Stimulated activated CD8-positive, alpha-beta memory T cell treated with anti-CD3 and anti-CD28 coated beads, Interleukin-4, amount 100 ng/mL, for 4 hours (primary cell): ENCODE measurements around the gene ZFX.

Experiments used
- DNase-seq, 2 donors: peaks; one replicate each; pipeline ENCODE4 v3.0.0-alpha.2; 2020; ENCODE audit warnings: low read depth in 2 of 2, low spot score in 1 of 2

The ZFX gene

GRCh38 chrX:24235084-24235710 is 85.7 kb downstream of the ZFX start:
- no peak for DNase-seq

- no peak for DNase-seq
These were observed 92.5 kb downstream of the ZFX start for GRCh38 chrX:24241822-24242648.

DNA sequence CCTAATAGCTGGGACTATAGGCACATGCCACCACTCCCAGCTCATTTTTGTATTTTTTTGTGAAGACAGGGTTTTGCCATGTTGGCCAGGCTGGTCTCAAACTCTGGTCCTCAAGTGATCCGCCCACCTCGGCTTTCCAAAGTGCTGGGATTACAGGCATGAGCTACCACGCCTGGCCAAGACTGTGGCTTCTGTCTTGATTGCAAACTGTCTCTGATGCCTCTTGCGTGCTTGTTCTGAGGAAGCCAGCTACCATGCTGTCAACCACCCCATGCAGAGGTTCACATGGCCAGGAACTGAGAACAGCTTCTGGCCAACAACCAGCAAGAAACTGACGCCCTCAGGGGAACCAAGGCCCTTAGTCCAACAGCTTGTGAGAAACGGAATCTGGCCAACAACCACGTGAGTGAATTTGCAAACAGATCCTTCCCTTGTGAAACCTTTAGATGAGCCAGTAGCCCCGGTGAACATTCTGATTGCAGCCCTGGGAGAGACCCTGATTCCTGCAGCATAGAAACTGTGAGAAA is 93.2 kb downstream of the ZFX start:
- no peak for DNase-seq

DNA sequence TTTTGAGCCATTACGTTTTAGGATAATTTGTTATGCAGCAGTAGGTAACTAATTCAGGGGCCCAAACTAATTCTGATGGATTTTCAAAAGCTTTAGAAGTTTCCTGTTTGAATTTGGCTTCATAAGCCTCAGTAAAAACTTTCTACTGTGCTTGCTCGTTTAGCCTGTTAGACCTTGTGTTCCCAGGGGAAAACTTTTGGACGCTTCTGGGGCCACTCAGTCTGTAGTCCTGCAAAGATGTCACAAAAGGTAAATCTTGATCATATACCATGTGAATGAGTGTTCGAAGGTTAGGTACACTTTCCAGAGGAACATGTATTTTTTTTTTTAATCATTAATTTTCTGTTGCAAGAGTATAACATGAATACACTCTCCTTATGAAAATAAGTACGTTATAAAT is 93.7 kb downstream of the ZFX start:
- DNase-seq, result no peak

DNA sequence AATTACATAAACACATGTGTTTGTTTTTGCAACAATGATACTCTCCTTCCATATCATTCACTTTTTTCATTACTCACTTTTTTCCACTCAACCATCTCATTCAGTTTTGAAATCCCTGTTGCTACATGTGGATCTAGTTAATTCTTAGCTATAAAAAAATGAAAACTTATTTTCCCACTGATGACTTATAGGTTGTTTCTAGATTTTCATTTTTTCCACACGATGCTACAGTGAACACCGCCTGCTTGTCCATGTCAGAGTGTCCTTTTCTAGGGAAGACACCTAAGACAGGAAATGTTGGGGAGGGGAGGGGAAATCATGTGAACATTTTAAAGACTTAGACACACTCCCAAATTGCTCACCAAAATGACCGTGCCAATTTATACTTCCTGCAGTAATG is 94.2 kb downstream of the ZFX start:
- DNase-seq, result no peak

DNA sequence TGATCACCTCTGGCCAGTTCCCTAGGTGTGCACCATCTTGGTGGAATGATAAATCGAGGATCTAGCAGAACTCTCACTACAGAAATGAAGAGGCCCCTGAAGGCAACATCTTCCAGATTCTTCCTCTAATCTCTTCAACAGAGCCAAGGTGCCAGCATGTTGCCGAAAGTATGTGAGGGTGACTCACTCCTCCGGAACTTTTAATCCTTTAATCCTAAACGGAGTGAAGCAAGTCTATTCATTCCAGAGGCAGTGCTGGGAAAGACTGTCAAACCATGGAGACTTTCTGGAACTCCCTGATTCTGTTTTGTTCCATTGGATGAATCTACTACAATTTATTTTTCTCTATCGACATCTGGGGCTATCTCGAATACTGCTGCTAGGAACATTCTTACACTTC is 95.7 kb downstream of the ZFX start:
- DNase-seq, result no peak

DNA sequence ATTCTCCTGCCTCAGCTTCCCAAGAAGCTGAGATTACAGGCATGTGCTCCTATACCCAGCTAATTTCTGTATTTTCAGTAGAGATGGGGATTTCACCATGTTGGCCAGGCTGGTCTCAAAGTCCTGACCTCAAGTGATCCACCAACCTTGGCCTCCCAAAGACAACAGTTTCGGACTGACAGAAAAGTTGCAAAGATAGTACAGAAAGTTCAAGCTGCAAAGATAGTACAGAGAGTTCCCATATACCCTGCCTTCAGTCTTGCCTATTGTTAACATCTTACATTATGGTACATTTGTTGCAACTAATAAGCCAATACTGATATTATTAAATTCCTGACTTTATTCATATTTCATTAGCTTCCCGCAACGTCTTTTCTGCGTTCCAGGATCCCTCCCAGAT is 98.5 kb downstream of the ZFX start:
- DNase-seq, result no peak

DNA sequence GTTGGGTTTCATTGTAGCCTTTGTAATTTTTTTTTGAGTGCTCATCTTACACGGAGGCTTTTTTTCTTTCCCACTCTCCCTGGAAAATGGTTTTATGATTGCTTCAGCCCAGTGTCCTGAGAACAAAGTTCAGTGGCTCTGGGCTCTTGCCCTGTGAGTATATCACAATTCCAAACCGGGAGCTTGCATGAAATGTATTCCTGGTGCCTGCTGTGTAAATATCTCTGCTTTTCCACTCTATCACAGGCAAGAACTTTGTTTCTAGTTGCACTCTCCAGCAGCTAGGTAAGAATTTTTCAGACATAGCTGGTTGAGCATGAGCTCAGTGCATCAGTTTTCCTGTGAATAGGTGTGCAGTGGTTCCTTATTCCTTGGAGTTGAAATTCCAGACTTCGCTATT is 103.5 kb downstream of the ZFX start:
- DNase-seq, result no peak

DNA sequence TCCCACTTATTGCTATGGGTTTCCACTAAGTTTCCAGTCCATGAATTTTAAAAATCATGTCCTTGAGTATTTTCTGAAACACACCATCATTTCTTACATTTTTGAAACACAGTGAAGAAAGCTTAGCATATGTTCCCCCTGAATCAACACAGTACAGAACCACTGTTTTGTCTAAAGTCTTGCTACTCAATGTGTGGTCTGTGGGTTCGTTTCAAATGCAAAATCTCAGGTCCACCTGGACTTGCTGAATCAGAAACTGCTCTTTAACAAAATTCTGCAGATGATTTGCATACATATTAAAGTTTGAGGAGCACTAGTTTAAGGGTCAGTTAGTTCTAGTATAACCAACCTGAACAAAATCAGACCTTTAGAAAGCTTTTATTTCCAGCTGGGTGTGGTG is 103.9 kb downstream of the ZFX start:
- DNase-seq, result no peak

GRCh38 chrX:24257011-24257410 is 107.5 kb downstream of the ZFX start:
- no peak for DNase-seq

DNA sequence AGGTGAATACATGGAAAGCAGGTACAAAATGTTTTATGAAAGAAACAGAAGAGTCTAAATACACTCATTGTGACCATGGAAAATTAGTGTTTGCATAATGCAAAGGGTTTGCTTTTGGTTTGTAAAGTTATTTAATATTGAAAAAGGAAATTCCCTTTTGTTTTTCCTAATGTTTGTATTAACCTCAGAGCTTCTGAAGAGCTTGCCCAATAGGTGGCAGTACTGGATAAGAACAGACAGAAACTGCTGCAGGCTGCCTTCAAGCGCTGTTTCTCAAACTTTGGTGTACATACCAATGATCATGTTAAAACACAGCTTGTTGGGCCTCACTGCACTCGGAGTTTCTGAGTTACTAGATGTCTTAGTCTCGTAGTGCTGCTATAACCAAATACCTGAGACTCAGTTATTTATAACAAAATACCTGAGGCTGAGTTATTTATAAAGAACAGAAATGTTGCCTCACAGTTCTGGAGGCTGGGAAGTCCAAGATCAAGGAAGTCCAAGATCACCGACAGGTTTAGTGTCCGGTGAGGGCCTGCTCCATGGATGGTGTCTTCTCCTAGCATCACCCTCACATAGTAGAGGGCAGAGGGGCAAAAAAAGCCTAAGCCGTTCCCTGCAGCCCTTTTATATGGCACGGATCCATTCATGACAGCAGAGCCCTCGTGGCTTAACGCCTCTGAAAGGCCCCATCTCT is 110.2 kb downstream of the ZFX start:
- DNase-seq, result no peak

DNA sequence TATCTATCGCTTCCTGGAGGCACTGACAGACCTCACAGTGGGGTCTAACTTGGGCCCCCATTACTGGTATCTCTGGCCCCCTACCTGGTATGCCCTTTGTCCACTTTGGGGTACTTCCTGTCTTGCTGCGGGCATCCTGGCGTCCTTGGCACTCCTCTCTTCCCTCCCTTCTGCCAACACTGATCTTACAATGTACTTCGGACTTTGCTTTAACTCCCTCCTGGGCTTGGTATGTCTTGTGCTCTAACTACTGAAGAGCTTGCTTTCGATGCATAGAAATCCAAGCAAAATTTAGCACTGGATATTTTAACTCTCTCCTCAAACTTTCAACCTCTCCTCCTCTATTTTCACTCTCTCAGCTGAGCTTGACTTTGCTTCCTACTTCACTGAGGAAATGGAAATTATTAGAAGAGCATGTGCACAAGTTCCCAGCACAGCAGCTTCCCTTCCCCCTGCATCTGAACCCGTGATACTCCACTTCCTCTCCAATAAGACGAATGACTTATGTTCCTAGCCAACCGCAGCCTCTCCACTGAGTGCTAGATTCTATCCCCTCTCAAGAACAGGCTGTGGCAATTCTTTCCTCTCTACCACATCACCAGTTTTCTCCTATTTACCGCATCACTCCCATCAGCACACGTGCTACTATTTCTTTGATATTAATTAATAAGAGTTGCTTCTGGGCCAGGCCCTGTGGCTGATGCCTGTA is 111.5 kb downstream of the ZFX start:
- DNase-seq, result no peak

DNA sequence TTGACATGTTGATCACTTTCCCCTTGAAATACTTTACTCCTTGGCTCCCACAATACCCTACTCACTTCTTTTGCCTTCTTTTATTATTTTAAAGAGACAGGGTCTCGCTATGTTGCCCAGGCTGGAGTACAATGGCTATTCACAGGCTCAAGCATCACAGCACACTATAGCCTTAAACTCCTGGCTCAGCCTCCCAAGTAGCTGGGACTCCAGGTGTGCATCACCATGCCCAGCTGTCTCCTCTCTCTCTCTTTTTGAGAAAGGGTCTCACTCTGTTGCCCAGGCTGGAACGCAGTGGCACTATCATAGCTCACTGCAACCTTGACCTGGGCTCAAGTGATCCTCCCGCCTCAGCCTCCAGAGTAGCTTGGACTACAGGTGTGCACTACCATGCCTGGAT is 112.8 kb downstream of the ZFX start:
- no peak for DNase-seq

DNA sequence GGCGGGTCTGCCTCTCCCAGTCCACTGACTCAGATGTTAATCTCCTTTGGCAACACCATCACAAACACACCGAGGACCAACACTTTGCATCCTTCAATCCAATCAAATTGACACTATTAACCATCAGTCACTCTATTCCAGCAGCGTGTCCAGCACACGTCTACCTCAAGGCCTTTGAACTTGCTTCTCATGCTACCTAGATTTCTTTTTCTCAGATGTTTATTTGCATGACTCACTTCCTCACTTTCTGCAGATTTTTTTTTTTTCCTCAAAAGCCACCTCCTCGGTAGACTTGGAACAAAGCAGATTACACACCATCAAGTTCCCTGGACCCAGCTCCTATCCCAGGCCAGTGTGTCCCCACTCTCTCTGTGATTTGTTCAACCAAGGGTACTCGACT is 114.9 kb downstream of the ZFX start:
- DNase-seq, result no peak
